HAP-1 (cell line): ENCODE data around the gene COL25A1.

Experiments
- DNase-seq, 2 experiments: peaks; one replicate each; pipeline ENCODE4 v3.0.0-alpha.2; 2016 to 2020; ENCODE audit warnings: low spot score in 2 of 2
- H3K27me3 ChIP-seq: fragments of 250-450 bp; sonication (Bioruptor Pico); 2 replicates; pipeline ENCODE4 v1.5.1; 2020; ENCODE audit warnings: low read depth, mild to moderate bottlenecking, moderate library complexity
- H3K36me3 ChIP-seq: fragments of 250-450 bp; sonication (Bioruptor Pico); replicated peaks from 2 replicates; pipeline ENCODE4 v1.5.1; 2020; ENCODE audit warnings: mild to moderate bottlenecking
- H3K4me1 ChIP-seq: fragments of 250-450 bp; sonication (Bioruptor Pico); 2 replicates; pipeline ENCODE4 v1.5.1; 2020; ENCODE audit warnings: mild to moderate bottlenecking
- H3K4me3 ChIP-seq: fragments of 250-450 bp; sonication (Bioruptor Pico); 2 replicates; pipeline ENCODE4 v1.5.1; 2020; ENCODE audit warnings: mild to moderate bottlenecking, moderate library complexity
- H3K9me3 ChIP-seq: fragments of 250-450 bp; sonication (Bioruptor Pico); 2 replicates; pipeline ENCODE4 v1.5.1; 2020; ENCODE audit warnings: mild to moderate bottlenecking, moderate library complexity
- in situ Hi-C: fragments of 300-500 bp; cut with MboI; formaldehyde crosslinking; loops from 3 replicates; pipeline ENCODE4 v1.14.3; 2020; ENCODE audit warnings: low sequenced_read_pairs, inconsistent platforms, mixed read lengths

COL25A1 gene

GRCh38 chr4:109053257-109053656, 249.2 kb downstream of the COL25A1 start:
- no peak for DNase-seq
- Histone ChIP-seq H3K27me3 (no peaks in the 10 kb centered on the region), H3K36me3 (no peaks in the 10 kb centered on the region), H3K9me3 (no peaks in the 10 kb centered on the region), H3K4me1 (no peaks in the 10 kb centered on the region), H3K4me3 (no peak overlapping the region)
- in situ Hi-C loops = no loop called here

- Histone ChIP-seq H3K4me3 (no peak overlapping the region), H3K4me1 (no peaks in the 10 kb centered on the region), H3K9me3 (no peaks in the 10 kb centered on the region), H3K36me3 (no peaks in the 10 kb centered on the region), H3K27me3 (no peaks in the 10 kb centered on the region)
- in situ Hi-C loops = no loop called here
- DNase-seq = no peak
Measured at GRCh38 chr4:109052821-109053220, 249.6 kb downstream of the COL25A1 start.

DNA sequence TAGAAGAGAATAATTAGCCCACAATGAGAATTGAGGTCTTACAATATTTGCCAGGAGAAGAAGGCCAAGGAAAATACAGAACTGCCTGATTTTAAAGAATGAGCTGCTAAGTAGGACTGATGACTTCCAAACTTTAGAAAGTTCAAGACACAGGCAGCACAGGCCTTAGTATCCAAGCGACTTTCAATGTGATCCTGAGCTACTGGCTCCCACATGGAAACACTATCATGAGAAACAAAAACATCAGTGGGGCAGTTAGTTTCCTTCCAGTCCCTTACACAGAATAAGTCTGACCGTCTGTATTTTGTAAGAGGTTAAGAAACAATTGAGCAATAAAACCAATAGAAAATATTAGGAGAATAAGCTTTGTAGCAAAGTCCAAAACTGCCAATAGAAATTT, 251.4 kb downstream of the COL25A1 start:
- H3K36me3 ChIP-seq = no peaks in the 10 kb centered on the region
- no peak for DNase-seq
- H3K4me3 ChIP-seq = no peak overlapping the region
- H3K9me3 ChIP-seq = no peaks in the 10 kb centered on the region
- in situ Hi-C loops = no loop called here
- no peaks in the 10 kb centered on the region for H3K4me1 ChIP-seq
- H3K27me3 ChIP-seq = no peaks in the 10 kb centered on the region

DNA sequence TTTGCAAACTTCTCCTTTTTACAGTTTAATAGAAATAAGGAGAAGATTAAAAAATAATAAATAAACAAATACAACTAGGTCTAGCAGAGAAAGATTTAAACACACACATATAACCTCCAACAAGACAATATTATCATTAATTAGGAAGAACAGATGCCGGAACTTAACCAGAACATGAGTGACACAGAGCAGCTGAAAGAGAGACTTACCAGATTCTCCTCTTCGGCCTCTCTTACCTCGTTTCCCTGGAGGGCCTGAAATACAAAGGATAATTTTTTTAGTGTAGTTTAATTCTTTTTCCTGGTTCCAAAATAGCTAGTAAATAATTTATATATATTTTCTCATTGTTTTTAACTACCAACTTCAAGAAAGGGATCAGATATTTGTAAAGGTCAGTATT, 252.5 kb downstream of the COL25A1 start:
- no peaks in the 10 kb centered on the region for H3K36me3 ChIP-seq
- no peaks in the 10 kb centered on the region for H3K4me1 ChIP-seq
- H3K9me3 ChIP-seq = no peaks in the 10 kb centered on the region
- no peak for DNase-seq
- in situ Hi-C loops = no loop called here
- no peak overlapping the region for H3K4me3 ChIP-seq
- no peaks in the 10 kb centered on the region for H3K27me3 ChIP-seq

- in situ Hi-C loops = no loop called here
- H3K36me3 ChIP-seq = no peaks in the 10 kb centered on the region
- no peak for DNase-seq
- H3K9me3 ChIP-seq = no peaks in the 10 kb centered on the region
- H3K27me3 ChIP-seq = no peaks in the 10 kb centered on the region
- no peak overlapping the region for H3K4me3 ChIP-seq
- H3K4me1 ChIP-seq = no peaks in the 10 kb centered on the region
Measured at GRCh38 chr4:109046471-109047201, 255.8 kb downstream of the COL25A1 start.

DNA sequence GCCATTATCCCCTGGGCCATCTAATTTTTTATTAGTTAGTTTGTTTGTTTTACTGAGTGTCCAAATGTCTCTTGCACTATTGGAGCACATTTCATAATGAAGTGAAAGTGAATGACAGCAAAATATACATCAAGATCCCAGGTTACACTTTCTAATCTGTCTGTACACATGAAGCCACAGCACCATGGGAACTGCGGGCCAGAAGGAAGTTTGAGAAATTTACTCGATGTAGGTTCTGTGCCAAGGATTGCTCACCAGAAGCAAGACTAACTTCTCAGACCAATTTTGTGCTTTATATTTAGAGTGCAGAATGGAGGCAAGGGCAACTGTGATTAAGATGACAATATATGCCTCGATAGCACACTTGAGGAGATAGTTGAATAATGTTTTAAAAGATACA, 258.0 kb downstream of the COL25A1 start:
- H3K27me3 ChIP-seq = no peaks in the 10 kb centered on the region
- no peaks in the 10 kb centered on the region for H3K36me3 ChIP-seq
- no peak for DNase-seq
- no peaks in the 10 kb centered on the region for H3K9me3 ChIP-seq
- no peaks in the 10 kb centered on the region for H3K4me1 ChIP-seq
- no peak overlapping the region for H3K4me3 ChIP-seq
- in situ Hi-C loops = no loop called here

DNA sequence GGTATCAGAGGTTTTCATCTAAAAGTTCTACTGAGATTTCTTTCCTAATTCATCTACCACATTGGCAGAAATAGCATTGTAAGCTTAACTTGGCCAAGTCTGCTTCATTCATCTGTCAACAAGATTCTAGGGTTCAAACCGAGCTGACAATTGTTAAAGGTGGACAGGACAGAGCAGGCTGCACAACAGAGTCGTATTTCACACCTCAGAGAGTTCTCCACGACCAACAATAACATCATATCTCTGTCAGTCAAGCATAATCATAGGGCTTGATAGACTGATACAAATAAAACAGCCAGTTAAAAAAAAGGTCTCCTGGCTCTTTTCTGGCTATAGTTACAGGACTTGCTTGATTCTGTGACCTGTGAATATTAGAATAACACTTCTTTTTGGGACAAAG, 259.2 kb downstream of the COL25A1 start:
- H3K4me1 ChIP-seq = no peaks in the 10 kb centered on the region
- H3K4me3 ChIP-seq = no peak overlapping the region
- no peak for DNase-seq
- H3K36me3 ChIP-seq = no peaks in the 10 kb centered on the region
- no peaks in the 10 kb centered on the region for H3K9me3 ChIP-seq
- in situ Hi-C loops = no loop called here
- H3K27me3 ChIP-seq = no peaks in the 10 kb centered on the region

- in situ Hi-C loops = no loop called here
Measured at GRCh38 chr4:109041463-109042360, 260.7 kb downstream of the COL25A1 start.

GRCh38 chr4:109040441-109040840, 262.0 kb downstream of the COL25A1 start:
- Histone ChIP-seq H3K9me3 (no peaks in the 10 kb centered on the region), H3K4me1 (no peaks in the 10 kb centered on the region; the same call in 1 of the 2 replicates), H3K4me3 (no peak overlapping the region), H3K36me3 (no peaks in the 10 kb centered on the region), H3K27me3 (no peaks in the 10 kb centered on the region)
- no peak for DNase-seq
- in situ Hi-C loops = no loop called here

More at GRCh38 chr4:109041463-109042360, 260.7 kb downstream of the COL25A1 start:
- Histone ChIP-seq H3K9me3 (no peaks in the 10 kb centered on the region), H3K36me3 (no peaks in the 10 kb centered on the region), H3K27me3 (no peaks in the 10 kb centered on the region), H3K4me3 (no peak overlapping the region), H3K4me1 (no peaks in the 10 kb centered on the region)
- DNase-seq = no peak

GRCh38 chr4:109037026-109037425, 265.4 kb downstream of the COL25A1 start:
- H3K27me3 ChIP-seq = no peaks in the 10 kb centered on the region
- no peaks in the 10 kb centered on the region for H3K36me3 ChIP-seq
- H3K9me3 ChIP-seq = no peaks in the 10 kb centered on the region
- no peak for DNase-seq
- no peak overlapping the region for H3K4me3 ChIP-seq
- no peaks in the 10 kb centered on the region; the same call in 1 of the 2 replicates for H3K4me1 ChIP-seq
- in situ Hi-C loops = no loop called here

- H3K4me1 ChIP-seq = no peaks in the 10 kb centered on the region; the same call in 1 of the 2 replicates
- H3K27me3 ChIP-seq = no peaks in the 10 kb centered on the region
- no peaks in the 10 kb centered on the region for H3K9me3 ChIP-seq
- no peak overlapping the region for H3K4me3 ChIP-seq
- no peak for DNase-seq
- H3K36me3 ChIP-seq = no peaks in the 10 kb centered on the region
- in situ Hi-C loops = no loop called here
Measured at GRCh38 chr4:109033993-109034392, 268.5 kb downstream of the COL25A1 start.

DNA sequence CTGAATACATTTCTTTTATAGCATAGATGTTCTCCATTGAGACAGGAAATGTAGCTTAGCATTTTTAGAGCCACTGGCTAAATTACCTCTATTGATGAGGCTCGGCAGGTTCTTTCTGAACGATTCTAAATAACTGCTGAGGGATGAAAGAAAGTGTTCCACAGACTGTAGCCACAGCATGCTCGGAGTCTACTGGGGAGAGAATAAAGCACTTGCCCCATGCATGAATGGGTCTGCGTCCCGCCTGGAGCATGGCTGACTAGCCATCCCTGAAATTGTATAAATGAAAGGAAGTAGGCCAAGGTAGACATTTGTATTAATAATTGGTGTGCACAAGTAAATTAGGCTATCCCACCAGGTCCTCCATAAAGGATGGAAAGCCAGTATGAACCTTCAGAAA, 269.8 kb downstream of the COL25A1 start:
- in situ Hi-C loops = no loop called here
- Histone ChIP-seq H3K9me3 (no peaks in the 10 kb centered on the region), H3K4me1 (no peaks in the 10 kb centered on the region; the same call in 1 of the 2 replicates), H3K27me3 (no peaks in the 10 kb centered on the region), H3K4me3 (no peak overlapping the region), H3K36me3 (no peaks in the 10 kb centered on the region)
- DNase-seq = no peak

DNA sequence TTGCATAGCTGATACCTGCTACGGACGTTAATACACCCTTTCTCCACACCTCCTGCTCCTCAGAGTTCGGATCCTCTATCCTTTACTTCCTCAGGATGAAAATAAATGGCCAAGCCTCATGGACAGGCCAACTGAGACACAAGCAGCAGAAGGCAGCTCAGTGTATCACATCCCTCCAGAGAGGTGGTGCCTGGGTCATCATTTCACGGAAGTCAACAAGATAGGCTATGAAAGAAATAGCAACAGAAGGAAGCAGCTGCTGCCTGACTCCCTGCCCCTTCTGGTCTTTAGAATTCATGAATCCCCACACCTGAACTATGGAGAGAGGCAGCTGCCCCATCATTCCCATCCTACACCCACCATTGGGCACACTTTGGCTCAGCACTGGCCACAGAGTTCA, 272.5 kb downstream of the COL25A1 start:
- H3K4me3 ChIP-seq = no peak overlapping the region
- 0 out of 2 replicates have a peak, but pooled peaks cover 3% of the 10 kb centered on the region for H3K27me3 ChIP-seq
- H3K4me1 ChIP-seq = no peaks in the 10 kb centered on the region
- no peaks in the 10 kb centered on the region for H3K36me3 ChIP-seq
- in situ Hi-C loops = no loop called here
- DNase-seq = no peak
- no peaks in the 10 kb centered on the region for H3K9me3 ChIP-seq

DNA sequence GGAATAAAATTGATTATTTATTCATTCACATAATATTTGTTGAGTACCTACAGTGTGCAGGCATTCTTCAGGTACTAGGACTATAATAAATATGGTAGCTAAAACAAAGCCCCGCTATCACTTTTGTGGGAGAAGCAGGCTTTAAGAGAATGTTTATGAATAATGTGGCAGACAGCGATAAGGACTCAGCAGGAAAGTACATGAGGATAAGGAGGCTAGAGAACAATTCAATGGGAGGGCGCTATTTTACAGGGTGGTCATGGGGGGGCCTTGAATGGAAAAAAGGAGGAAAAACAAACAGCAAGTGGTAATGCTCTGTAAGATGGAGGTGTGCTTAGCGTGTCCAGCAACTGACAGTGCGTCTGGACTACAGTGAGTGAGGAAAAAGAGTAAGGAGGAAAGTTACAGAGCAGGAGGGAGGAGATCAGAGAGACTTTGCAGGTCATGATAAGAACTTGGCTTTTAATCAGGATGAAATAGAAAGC, 275.4 kb downstream of the COL25A1 start:
- Histone ChIP-seq H3K27me3 (0 out of 2 replicates have a peak, but pooled peaks cover 3% of the 10 kb centered on the region), H3K9me3 (no peaks in the 10 kb centered on the region), H3K4me3 (no peak overlapping the region), H3K36me3 (no peaks in the 10 kb centered on the region), H3K4me1 (no peaks in the 10 kb centered on the region)
- in situ Hi-C loops = no loop called here
- DNase-seq = no peak
